Activated CD8-positive, alpha-beta T cell treated with anti-CD3 and anti-CD28 coated beads, Interleukin-2, amount 10 ng/mL, durations not matched to agents 7 days and 5 days (primary cell): ENCODE measurements around the gene CHST5. TPM values are rescaled to one million over a fixed set of nuclear protein-coding genes. Genes with fewer than 3 reads are reported as not detected.
"Not testable (repeated sequence)": the region's sequence is repeated elsewhere in the genome, so short reads cannot be mapped to it uniquely, and the experiment has no call there.

Source experiments
- ATAC-seq: fragments of 150-1000 bp; cut with Tn5 transposase; one replicate; pipeline ENCODE4 v1.10.0; 2021; ENCODE audit warnings: moderate library complexity
- CTCF ChIA-PET: fragments of 350-600 bp; sonication (Branson Sonifier 250); formaldehyde crosslinking; loops from one replicate; lab custom pipeline; 2021; ENCODE audit warnings: antibody characterized with exemption; lab: Charles Lee
- POLR2A ChIA-PET: fragments of 350-600 bp; sonication (Branson Sonifier 250); formaldehyde crosslinking; loops from one replicate; lab custom pipeline; 2021; ENCODE audit warnings: antibody characterized with exemption; lab: Charles Lee
- DNase-seq: peaks from one replicate; pipeline ENCODE4 v3.0.0-alpha.2; 2020
- H3K27ac Mint-ChIP-seq: one replicate; pipeline ENCODE4 v1.8.0; 2021; ENCODE audit warnings: mild to moderate bottlenecking, mixed read lengths
- H3K27me3 Mint-ChIP-seq: one replicate; pipeline ENCODE4 v1.8.0; 2021; ENCODE audit warnings: low read depth, mixed read lengths
- H3K36me3 Mint-ChIP-seq: one replicate; pipeline ENCODE4 v1.8.0; 2021; ENCODE audit warnings: low read depth, mixed read lengths
- H3K4me1 Mint-ChIP-seq: one replicate; pipeline ENCODE4 v1.8.0; 2021; ENCODE audit warnings: low read depth, mixed read lengths
- H3K4me3 Mint-ChIP-seq: one replicate; pipeline ENCODE4 v1.8.0; 2021; ENCODE audit warnings: mild to moderate bottlenecking, mixed read lengths
- H3K9me3 Mint-ChIP-seq: one replicate; pipeline ENCODE4 v1.8.0; 2022; ENCODE audit warnings: mixed read lengths; ENCODE audit not compliant: insufficient read depth
- total RNA-seq, 2 experiments: library from RNA; stranded (reverse); gene quantifications; one replicate each; pipeline ENCODE4 v1.2.3, GENCODE V29; 2021

The CHST5 gene
- total RNA-seq, 2 experiments from 2014 or later: not detected

DNA sequence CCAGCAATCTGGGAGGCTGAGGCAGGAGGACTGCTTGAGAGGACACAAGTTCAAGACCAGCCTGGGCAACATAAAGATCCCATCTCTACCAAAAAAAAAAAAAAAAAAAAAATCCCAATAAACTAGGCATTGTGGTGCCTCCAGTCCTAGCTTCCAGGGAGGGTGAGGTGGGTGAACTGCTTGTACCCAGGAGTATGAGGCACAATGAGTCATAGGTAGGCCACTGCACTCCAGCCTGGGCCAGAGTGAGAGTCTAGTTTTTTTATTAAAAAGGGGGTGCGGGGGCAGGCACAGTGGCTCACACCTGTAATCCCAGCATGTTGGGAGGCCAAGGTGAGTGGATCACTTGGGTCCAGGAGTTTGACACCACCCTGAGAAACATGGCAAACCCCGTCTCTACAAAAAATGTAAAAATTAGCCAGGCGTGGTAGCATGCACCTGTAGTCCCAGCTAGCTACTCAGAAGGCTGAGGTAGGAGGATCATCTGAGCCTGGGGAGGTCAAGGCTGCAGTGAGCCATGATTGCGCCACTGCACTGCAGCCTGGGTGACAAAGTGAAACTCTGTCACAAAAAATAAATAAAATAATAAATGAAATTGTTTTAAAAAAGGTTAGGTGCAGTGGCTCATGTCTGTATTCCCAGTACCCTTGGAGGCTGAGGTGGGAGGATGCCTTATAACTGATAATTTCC lies 32.8 kb downstream of the CHST5 start:
- Mint-ChIP-seq H3K9me3 (no peaks in the 10 kb centered on the region), H3K36me3 (no peaks in the 10 kb centered on the region), H3K4me3 (no peak overlapping the region), H3K4me1 (no peaks in the 10 kb centered on the region), H3K27me3 (peaks cover 19% of the 10 kb centered on the region), H3K27ac (no peak overlapping the region)
- DNase-seq: no peak
- ChIA-PET POLR2A (no interaction called here), CTCF (no interaction called here)
- ATAC-seq: no peak

- DNase-seq, POLR2A ChIA-PET, CTCF ChIA-PET, ATAC-seq, H3K9me3 Mint-ChIP-seq, H3K27ac Mint-ChIP-seq, H3K4me3 Mint-ChIP-seq, H3K4me1 Mint-ChIP-seq, H3K36me3 Mint-ChIP-seq: not testable (repeated sequence)
- H3K27me3 Mint-ChIP-seq: peaks cover 17% of the 10 kb centered on the region
These were observed 34.1 kb downstream of the CHST5 start for GRCh38 chr16:75501820-75502219.

DNA sequence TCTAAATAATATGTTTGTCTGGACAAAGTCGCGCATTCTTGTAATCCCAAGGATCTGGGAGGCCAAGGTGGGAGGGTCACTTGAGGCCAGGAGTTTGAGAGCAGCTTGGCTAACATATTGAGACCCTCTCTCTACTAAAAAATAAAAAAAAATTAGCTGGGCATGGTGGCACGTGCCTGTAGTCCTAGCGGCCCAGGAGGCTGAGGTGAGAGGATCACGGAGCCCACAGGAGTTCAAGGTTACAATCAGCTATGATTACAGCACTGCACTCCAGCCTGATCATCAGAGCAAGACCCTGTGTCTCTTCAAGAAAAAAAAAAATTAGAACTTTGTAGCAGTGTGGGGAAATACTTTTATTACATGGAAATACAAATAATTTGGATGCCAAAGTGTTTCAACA lies 34.5 kb downstream of the CHST5 start:
- Mint-ChIP-seq H3K9me3 (no peaks in the 10 kb centered on the region), H3K27ac (no peak overlapping the region), H3K36me3 (no peaks in the 10 kb centered on the region), H3K4me1 (no peaks in the 10 kb centered on the region), H3K4me3 (no peak overlapping the region), H3K27me3 (peaks cover 16% of the 10 kb centered on the region)
- ChIA-PET CTCF (no interaction called here), POLR2A (no interaction called here)
- no peak for DNase-seq
- no peak for ATAC-seq

DNA sequence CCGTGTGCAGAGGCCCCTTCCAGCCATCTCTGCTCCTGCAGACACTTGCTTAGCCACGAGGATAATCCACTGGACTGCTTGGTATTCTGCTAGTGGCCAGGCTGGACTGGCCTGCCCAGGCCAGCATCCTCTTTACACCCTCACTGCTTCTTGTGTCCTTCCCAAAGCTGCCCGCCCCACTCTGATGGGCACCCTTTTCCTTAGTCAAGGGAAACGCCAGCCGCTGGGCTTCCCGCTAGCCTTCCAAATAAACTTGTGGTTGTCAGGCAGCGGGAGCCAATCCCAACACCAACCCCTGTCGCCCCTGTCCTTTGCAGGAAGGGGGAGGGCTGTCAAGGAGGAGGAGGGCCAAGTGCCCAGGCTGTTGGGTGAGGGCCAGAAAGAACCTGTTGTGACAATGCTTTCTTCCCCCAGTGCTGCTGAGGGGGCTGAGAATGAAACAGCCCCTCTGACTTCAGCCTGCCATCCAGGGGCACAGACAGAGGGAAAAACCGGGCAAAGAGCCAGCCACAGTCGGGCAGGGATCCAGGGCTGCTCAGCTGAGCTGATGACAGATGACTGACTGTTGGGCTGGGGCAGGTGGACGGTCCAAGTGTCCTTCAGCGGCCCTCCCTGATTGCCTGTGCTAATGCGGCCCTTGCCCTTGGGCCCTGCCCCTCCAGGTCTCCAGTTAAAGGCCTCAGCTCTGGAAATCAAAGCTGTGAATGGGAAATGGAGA lies 37.1 kb downstream of the CHST5 start:
- H3K36me3 Mint-ChIP-seq, CTCF ChIA-PET, POLR2A ChIA-PET, H3K27ac Mint-ChIP-seq, H3K4me3 Mint-ChIP-seq, H3K9me3 Mint-ChIP-seq, DNase-seq, ATAC-seq, H3K4me1 Mint-ChIP-seq: not testable (repeated sequence)
- peaks cover 21% of the 10 kb centered on the region for H3K27me3 Mint-ChIP-seq

GRCh38 chr16:75497558-75497957 lies 38.4 kb downstream of the CHST5 start:
- ATAC-seq (no peak), DNase-seq (no peak)
- H3K27ac Mint-ChIP-seq: no peak overlapping the region
- ChIA-PET CTCF (interaction anchor here (0.7 to 2.1 kb wide), 4 partner anchors 19 to 52 kb away, joined by 3 to 6 read pairs (median 4); no protein-coding TSS in a partner anchor), POLR2A (no interaction called here)
- H3K9me3 Mint-ChIP-seq: no peaks in the 10 kb centered on the region
- no peaks in the 10 kb centered on the region for H3K36me3 Mint-ChIP-seq
- H3K4me3 Mint-ChIP-seq: no peak overlapping the region
- peaks cover 7% of the 10 kb centered on the region for H3K4me1 Mint-ChIP-seq
- peaks cover 24% of the 10 kb centered on the region for H3K27me3 Mint-ChIP-seq

GRCh38 chr16:75495076-75495674 lies 40.7 kb downstream of the CHST5 start, which contains the start of gene CHST6:
Gene CHST6, minus strand, starts transcription at chr16:75495441. Its CDS starts 15,613 bp downstream, at chr16:75479828.
- ChIA-PET POLR2A (interaction anchor here (0.8 kb wide), 1 partner anchor 126 kb away, joined by 3 read pairs; no protein-coding TSS in a partner anchor), CTCF (interaction anchor here (1.1 to 2.2 kb wide), 3 partner anchors 22 to 30 kb away, joined by 3 to 14 read pairs (median 4); no protein-coding TSS in a partner anchor)
- ATAC-seq: peak; percentile 87
- DNase-seq: peak; percentile 37
- peaks cover 7% of the 10 kb centered on the region for H3K4me1 Mint-ChIP-seq
- peaks cover 21% of the 10 kb centered on the region for H3K27me3 Mint-ChIP-seq
- no peak within 1 kb of the TSS for H3K27ac Mint-ChIP-seq
- H3K4me3 Mint-ChIP-seq: peak within 1 kb of the TSS; percentile 36
- no peaks in the 10 kb centered on the region for H3K9me3 Mint-ChIP-seq
- H3K36me3 Mint-ChIP-seq: no peaks in the 10 kb centered on the region

- ChIA-PET CTCF (interaction anchor here (1.1 to 2.2 kb wide), 3 partner anchors 22 to 29 kb away, joined by 3 to 14 read pairs (median 4); no protein-coding TSS in a partner anchor), POLR2A (interaction anchor here (0.8 kb wide), 1 partner anchor 127 kb away, joined by 3 read pairs; no protein-coding TSS in a partner anchor)
- Mint-ChIP-seq H3K9me3 (no peaks in the 10 kb centered on the region), H3K27ac (no peak overlapping the region), H3K4me3 (peak overlapping the region; percentile 36), H3K27me3 (peaks cover 21% of the 10 kb centered on the region), H3K4me1 (peaks cover 7% of the 10 kb centered on the region), H3K36me3 (no peaks in the 10 kb centered on the region)
- DNase-seq (no peak), ATAC-seq (no peak)
These were observed 41.2 kb downstream of the CHST5 start for GRCh38 chr16:75494661-75495075.

GRCh38 chr16:75494184-75494583 lies 41.7 kb downstream of the CHST5 start:
- Mint-ChIP-seq H3K27ac (no peak overlapping the region), H3K27me3 (peaks cover 21% of the 10 kb centered on the region), H3K4me1 (peaks cover 7% of the 10 kb centered on the region), H3K4me3 (peak overlapping the region; percentile 36), H3K9me3 (no peaks in the 10 kb centered on the region), H3K36me3 (no peaks in the 10 kb centered on the region)
- DNase-seq (no peak), ATAC-seq (no peak)
- CTCF ChIA-PET: interaction anchor here (2.2 kb wide), 1 partner anchor 23 kb away, joined by 14 read pairs; no protein-coding TSS in a partner anchor
- POLR2A ChIA-PET: no interaction called here

DNA sequence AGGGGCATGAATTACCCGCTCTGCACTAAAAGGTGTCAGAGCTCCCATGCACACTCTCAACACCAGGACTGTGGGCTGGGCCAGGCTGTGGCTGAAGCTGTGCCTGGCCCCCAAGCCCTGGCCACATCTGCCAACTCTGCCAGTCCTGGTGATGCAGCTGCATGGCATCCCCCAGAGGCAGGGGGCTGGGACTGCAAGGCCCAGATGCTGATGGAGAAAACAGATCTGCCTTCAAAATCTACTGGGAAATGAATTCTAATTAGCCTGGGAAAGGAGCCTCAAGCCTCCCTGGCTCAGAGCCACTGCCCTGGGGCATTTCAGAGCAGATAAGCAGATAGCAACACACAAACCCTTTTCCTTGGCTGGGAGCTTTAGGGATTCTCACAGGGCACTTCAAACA lies 44.0 kb downstream of the CHST5 start:
- Mint-ChIP-seq H3K4me3 (no peak overlapping the region), H3K36me3 (no peaks in the 10 kb centered on the region), H3K9me3 (no peaks in the 10 kb centered on the region), H3K27me3 (peaks cover 22% of the 10 kb centered on the region), H3K4me1 (peaks cover 7% of the 10 kb centered on the region), H3K27ac (no peak overlapping the region)
- ChIA-PET CTCF (interaction anchor here (1.2 kb wide), 1 partner anchor 14 kb away, joined by 3 read pairs; no protein-coding TSS in a partner anchor), POLR2A (no interaction called here)
- DNase-seq (no peak), ATAC-seq (peak; percentile 41)

DNA sequence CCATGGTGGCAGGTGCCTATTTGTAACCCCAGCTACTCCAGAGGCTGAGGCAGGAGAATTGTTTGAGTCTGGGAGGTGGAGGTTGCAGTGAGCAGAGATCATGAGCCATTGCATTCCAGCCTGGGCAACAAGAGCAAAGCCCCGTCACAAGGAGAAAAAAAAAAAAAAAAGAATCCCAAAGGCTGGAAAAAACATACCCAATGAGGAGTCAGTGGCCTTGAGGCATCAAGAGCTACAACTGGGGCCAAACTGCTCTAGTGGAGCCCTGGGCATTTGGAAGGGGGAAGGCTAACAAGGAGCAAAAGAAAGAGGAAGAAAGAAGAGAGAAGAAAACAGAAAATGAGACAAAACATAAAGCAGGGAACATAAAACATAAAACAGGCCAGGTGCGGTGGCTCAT lies 47.6 kb downstream of the CHST5 start:
- Mint-ChIP-seq H3K4me1 (no peaks in the 10 kb centered on the region), H3K9me3 (no peaks in the 10 kb centered on the region), H3K27ac (no peak overlapping the region), H3K4me3 (no peak overlapping the region), H3K27me3 (peaks cover 12% of the 10 kb centered on the region), H3K36me3 (no peaks in the 10 kb centered on the region)
- ATAC-seq (no peak), DNase-seq (no peak)
- ChIA-PET POLR2A (interaction anchor here (0.6 kb wide), 1 partner anchor 1707 kb away, joined by 3 read pairs; no protein-coding TSS in a partner anchor), CTCF (interaction anchor here (1.9 kb wide), 1 partner anchor 17 kb away, joined by 7 read pairs; no protein-coding TSS in a partner anchor)

- Mint-ChIP-seq H3K4me1 (no peaks in the 10 kb centered on the region), H3K27me3 (peaks cover 12% of the 10 kb centered on the region), H3K9me3 (no peaks in the 10 kb centered on the region), H3K36me3 (no peaks in the 10 kb centered on the region), H3K27ac (no peak overlapping the region), H3K4me3 (no peak overlapping the region)
- ChIA-PET POLR2A (no interaction called here), CTCF (interaction anchor here (1.3 to 1.9 kb wide), 3 partner anchors 15 to 30 kb away, joined by 4 to 7 read pairs (median 4); no protein-coding TSS in a partner anchor)
- DNase-seq: no peak
- ATAC-seq: no peak
These were observed 49.1 kb downstream of the CHST5 start for GRCh38 chr16:75486676-75487313.
